ENCODE measurements around the gene SPTLC1.
"Not testable (repeated sequence)": the region's sequence is repeated elsewhere in the genome, so short reads cannot be mapped to it uniquely, and the experiment has no call there.

SPTLC1 gene

DNA sequence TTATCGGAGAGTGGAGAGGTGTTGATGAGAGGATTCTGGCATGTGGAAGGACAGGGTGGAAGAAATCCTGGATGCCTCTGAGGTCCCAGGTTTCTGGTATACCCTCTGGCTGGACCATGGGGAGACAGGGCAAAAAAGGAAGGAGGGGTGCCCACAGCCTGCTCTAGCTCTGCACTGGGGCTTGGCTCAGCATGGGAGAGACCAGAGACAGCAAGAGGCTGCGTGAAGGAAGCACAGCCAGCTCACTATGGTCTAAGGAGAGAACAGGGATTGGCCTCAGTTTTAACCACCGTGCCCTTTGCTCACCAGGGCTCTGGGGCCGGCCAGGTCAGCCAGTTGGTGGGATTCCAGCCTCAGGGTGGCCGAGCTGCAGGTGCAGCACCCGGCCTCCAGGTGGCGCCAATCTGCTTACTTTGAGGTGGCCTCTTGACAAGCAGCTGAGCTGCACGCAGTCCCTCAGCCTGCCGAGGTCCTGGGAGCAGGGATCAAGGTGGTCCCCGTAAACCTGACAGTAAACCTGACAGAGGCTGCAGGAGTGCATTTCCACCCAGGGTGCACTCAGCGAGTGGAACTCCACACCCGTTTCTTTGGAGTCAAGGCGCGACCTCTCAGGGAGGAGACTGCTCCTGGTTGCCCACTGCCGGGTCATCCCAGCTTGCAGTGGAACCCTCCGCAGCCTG lies 25.0 kb upstream of the SPTLC1 start:
- peak; percentile 67 for DNase-seq

DNA sequence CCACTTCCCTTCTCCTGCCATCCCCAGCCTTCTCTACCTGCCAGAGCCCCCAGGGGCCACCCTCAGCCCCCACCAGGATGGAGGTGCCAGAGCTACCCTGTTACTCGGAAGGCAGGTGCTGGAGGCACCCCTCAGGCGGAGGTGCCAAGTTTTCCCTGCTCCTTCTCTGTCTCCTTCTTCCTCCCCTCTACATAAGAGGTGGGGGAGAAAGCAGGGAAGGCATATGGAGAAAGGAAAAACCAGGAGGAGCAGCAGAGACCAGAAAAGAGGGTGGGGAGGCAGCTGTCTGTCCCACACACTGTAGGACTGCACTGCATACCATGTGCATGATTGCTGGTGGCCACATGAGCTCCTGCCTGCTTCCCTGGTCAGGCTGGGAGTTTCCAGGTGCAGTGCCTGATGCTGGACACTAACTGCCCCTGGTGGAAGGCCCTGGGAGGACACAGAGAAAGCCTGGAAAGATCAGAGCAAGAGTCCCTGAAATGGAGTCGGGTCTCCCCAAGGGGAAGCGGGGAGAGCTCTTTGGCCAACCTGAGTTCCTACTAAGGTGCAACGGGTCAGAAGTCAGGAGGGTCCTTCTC lies 23.8 kb upstream of the SPTLC1 start:
- DNase-seq = not testable (repeated sequence)

DNA sequence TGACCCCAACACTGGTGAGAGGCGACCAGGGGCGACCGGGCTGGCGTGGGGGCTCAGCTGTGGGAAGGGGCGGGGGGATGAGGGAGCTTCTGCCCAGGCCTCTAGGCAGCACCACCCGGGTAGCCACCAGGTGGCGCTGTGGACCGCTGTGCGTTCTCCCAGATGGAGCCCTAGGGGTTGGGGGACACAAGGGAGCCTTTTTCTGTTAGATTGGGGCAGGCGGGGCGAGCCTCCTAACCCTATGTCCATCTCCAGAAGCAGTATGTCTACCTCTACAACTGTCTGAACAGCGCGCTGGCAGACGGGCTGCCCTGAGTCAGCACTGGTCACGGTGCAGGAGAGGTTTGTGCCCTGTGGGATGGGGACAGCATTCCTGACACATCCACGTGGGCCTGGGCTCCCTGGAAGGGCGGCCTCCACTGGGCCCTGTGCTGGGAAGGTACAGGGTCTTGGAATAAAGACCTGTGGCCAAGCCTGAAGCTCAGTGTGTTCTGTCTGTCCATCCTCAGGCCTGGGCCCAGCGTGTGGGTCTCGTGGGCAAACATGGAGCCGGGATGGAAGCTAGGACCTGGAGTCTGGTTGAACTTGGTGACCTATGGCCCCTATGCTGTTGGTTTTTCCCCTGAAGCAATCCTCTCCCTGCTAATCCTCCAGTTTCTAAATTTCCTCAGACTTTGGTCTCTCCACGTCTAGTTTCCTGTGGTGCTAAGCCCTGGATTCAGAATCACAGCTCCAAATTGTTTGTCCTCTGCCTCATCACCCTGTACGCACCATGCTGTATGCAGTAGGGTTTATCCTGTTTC lies 23.1 kb upstream of the SPTLC1 start:
- peak; percentile 74 for DNase-seq

DNA sequence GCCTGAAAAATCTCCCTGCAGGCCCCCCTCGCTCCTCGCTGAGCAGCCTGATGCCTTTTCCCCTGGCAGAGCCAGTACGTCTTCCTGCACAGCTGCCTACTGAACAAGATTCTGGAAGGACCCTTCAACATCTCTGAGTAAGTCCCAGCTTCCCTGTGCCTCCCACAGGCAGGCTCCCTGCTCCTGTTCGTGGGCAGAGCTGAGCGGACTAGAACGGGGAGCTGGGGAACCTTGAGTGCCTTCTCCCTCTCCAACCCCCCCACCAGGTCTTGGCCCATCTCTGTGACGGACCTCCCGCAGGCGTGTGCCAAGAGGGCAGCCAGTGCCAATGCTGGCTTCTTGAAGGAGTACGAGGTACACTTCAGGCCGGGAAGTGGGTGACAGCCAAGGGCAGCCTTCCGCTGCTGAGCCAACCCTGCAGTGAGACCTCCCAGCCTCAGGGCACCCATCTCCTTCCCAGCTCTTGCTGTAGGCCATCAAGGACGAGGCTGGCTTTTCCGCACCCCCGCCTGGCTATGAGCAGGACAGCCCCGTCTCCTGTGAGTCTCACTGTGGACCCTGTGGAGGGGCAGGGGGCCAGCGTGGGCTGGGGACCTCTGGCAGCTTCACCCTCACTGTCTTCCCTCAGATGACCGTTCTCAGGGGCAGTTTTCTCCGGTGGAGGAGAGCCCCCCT lies 21.1 kb upstream of the SPTLC1 start:
- no peak for DNase-seq

DNA sequence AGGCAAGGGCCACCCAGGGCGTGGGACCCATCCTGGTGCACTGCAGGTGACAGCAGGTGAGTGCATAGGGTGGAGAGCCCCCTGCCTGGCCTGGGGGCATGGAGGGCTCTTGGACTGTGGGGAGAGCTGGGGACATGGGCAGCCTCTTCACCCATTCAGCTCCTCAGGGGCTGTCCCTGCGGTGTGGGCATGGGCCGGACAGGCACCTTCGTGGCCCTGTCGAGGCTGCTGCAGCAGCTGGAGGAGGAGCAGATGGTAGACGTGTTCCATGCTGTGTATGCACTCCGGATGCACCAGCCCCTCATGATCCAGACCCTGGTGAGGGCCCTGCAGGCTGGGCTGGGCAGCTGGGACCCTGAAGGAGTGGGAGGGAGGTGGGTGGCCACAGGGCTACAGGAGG lies 20.4 kb upstream of the SPTLC1 start:
- DNase-seq = no peak

DNA sequence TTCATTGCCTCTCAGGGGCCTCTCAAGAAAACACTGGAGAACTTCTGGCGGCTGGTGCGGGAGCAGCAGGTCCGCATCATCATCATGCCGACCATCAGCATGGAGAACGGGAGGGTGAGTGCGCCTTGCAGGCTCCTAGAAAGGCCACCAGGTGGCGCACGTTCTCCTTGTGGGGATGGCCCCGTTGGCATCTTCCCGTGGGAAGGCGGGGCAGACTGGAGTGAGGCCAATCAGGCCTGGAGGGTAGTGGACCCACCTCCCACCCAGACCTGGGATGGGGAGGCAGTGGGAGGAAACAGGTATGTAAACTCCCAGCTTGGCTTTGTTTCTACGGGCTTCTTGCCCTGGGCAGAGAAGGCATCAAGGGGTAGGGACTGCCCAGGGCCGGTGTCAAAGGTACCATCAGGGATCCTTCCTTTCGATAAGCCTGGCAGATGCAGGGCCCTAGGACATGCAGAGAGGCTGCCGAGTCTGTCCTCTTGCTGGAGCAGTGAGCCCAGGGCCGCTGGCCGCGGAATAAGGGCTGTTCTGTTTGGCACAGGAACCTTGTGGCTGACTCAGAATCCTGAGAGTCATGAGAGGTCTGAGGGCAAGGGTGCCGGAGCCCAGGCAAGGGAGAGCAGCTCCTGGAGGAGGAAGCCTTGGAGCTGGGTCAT lies 18.9 kb upstream of the SPTLC1 start:
- DNase-seq = peak; percentile 76

DNA sequence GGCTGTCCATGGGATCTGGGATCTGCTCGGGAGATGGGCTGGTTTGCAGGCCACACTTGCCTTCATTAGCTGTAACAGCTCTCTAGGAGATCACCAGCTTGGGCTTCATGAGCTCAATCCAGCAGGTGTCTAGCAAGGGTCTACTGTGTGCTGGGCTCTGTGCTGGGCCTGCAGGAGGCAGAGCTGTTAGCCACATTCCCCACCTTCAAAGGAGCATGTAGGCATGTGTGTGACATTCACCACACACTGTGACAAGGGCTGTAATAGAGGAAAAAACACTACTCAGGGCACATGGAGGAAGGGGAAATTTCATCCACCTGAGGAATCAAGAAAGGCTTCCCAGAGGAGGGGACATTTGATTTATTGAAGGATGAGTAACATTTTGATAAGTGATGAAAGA lies 17.7 kb upstream of the SPTLC1 start:
- DNase-seq = peak; percentile 13

DNA sequence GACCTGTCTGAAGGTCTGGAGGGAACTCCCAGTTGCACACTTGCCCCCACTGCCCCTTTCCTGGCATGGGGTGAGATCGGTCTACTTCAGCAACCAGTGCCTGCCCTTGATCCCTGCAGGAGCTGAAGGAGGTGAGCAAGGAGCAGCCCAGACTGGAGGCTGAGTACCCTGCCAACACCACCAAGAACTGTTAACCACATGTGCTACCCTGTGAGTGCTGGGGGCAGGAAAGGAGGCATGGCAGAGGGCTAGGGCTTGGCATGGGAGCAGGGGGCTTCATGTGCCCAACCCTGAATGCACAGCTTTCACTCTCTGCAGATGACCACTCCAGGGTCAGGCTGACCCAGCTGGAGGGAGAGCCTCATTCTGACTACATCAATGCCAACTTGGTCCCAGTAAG lies 17.3 kb upstream of the SPTLC1 start:
- no peak for DNase-seq

DNA sequence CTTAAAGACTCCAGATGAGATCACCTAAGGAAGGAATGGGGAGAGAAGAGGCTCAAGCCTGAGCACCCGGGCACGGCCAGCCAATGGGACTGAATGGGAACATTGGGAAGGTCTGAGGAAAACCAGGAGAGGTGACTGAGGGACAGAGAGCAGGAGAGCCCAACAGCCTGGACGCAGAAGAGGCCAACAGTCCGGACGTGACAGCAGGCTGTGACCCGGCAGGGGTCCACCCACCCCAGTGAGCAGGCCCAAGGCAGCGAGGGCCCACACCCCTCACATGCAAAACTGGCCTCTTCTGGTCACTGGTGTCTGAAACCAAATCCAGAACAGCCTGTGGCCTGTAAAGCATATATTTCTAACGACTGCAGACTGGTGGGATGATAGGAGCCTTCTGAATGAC lies 7.6 kb upstream of the SPTLC1 start:
- DNase-seq = no peak

DNA sequence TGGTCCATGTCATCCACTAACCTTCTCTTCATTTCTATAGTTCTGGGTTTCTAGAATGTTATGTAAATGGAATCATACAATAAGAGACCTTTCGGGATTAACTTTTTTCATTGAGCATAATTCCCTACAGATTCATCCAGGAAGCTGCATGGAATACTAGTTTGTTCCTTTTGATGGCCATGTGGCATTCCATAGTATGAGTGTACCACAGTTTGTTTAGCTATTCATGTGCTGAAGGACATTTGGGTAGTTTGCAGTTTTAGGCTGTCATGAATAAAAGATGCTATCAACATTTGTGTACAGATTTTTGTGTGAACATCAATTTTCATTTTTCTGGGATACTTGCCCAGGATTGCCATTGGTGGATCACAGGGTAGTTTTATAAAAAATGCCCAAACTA lies 6.8 kb upstream of the SPTLC1 start:
- DNase-seq = no peak

DNA sequence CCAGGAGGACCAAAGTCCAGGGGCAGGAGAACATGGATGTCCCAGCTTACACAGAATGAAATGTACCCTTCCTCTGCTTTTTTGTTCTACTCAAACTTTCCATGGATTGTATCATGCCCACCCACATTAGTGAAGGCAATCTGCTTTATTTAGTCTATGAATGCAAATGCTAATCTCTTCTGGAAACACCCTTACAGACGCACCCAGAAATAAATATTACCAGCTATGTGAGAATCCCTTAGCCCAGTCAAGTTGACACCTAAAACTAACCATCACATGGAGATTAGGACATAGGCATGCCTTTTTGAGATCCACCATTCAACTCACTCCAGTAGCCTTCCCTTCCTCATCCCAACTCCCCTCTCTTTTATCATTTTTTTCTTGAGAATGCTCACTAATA lies 6.1 kb upstream of the SPTLC1 start:
- no peak for DNase-seq

DNA sequence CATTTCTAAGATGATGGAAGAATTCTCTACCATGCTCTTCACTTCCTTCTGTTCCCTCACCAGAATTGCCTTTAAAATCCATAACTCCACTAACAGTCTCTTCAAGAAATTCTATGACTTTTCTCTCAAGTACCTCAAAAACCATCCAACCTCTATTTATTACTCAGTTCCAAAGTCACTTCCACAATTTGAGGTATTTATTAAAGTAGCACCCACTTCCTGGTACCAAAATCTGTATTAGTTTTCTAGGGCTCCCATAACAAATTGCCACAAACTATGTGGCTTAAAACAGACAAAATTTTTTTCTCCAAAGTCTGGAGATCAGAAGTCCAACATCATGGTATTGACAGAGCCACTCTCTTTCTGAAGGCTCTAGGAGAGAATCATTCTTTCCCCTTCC lies 4.9 kb upstream of the SPTLC1 start:
- no peak for DNase-seq

DNA sequence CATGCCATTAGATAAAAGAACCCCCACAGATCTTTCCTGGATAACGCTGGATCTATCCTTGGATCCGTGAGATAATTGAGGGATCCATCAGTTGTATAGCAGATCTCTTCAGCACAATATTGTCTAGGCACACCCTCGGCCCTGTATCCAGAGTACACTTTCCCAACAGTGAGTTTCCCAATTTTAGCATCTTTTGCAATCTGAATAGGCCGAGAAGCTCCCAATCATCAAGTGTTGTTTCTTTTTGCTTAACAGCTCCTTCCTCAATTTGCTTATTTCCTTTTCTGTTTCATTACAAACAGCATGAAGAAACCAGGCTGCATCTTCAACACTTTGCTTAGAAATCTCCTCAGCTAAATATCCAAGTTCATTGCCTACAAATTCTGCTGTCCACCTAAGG lies 4.4 kb upstream of the SPTLC1 start:
- no peak for DNase-seq

DNA sequence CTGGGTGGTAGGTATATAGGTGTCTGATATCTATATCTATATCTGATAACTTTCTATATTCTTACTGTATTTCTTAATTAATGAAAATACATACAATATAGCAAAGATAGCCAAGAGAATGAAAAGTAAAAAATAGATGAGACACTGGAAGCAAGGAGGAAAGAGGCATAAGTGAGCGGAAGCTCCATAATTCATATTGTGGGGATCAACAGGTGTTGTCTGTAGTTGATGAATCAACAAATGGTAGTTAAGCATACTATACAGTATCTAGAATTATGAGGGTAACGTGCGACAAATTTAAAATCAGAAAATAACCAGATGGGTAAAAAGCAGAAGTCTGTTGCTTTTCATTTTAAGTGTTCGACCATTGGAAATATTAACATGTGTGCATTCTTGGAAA lies 7.1 kb downstream of the SPTLC1 start:
- no peak for DNase-seq

DNA sequence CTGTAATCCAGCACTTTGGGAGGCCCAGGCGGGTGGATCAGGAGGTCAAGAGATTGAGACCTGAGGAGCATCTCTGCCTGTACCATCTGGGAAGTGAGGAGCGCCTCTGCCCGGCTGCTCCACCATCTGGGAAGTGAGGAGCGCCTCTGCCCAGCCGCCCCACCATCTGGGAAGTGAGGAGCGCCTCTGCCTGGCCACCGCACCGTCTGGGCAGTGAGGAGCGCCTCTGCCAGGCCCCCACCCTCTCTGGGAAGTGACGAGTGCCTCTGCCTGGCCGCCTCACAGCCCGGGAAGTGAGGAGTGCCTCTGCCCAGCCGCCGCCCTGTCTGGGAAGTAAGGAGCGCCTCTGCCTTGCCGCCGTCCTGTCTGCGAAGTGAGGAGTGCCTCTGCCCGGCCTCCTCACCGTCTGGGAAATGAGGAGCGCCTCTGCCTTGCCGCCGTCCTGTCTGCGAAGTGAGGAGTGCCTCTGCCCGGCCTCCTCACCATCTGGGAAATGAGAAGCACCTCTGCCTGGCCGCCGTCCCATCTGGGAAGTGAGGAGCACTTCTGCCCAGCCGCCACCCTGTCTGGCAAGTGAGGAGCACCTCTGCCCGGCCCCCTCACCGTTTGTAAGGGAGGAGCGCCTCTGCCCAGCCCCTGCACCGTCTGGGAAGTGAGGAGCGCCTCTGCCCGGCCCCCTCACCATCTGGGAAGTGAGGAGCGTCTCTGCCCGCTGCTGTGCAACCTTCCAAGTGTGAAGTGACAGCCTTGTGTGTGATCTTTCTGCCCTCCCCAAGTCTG lies 9.6 kb downstream of the SPTLC1 start:
- not testable (repeated sequence) for DNase-seq

DNA sequence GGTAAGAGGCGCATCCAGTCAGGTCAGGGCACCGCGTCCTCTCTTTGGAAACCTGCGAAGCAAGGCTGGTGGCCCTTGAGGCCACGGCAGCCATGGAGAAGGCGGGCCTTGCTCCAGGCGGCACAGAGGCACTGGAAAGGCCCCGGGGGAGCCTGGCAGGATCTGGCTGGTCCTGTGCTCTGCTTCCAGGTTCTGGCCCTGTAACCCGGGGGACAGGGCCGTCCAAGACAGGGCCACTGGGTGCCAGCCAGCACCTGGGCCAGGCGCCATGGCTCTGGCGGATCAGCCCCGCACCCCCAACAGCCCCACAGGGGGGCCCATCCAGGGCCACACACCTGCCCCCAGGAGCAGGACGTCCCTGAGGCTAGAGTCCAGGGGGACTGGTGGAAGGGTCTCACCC lies 11.6 kb downstream of the SPTLC1 start:
- DNase-seq = not testable (repeated sequence)

DNA sequence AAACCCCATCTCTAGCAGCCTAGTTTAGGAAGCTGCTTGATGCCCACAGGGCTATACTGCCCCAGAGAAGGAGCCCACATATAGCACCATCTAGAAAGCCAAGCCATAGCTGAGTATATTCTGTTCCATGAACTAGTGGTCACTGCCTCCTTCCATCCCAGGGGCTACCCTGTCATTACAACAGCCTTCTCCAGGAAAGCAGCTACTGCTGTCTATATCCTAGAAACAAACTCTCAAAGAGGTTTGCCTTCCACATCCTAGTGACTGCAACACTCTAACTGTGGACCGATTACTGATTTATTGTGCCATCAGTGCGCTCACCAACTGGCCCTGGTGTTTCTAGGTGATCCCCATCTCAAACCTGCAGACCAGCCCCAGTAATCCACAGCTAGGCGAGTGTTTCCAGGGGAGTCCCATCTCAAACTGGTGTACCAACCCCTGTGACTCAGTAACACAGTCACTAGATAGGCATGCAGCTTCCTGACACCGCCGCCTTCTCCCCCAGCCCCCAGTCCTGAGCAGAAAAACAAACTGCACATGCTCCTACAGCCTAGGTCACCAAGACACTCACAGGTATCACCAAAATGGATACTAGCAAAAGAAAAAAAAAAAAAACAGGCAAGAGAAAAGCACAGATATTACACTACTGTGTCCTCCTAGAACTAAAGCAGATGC lies 14.8 kb downstream of the SPTLC1 start:
- DNase-seq = no peak

DNA sequence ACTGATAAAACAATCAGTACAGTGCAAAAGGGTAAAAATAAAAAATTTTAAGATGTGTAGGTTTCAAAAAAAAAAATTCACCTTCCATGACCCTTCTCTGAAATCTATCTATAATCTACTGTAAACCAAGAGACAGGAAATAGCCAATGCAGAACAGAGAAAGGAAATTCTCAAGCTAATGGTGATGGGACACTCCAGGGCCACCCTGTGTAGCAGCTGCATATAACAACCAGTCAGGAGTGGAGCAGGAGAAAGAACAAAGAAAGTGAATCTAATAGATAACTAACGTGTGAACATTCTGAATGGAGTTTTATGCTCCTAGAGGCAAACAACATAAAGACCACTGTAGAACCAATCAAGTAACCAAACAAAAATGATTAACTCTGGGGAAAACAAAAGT lies 16.6 kb downstream of the SPTLC1 start:
- no peak for DNase-seq

DNA sequence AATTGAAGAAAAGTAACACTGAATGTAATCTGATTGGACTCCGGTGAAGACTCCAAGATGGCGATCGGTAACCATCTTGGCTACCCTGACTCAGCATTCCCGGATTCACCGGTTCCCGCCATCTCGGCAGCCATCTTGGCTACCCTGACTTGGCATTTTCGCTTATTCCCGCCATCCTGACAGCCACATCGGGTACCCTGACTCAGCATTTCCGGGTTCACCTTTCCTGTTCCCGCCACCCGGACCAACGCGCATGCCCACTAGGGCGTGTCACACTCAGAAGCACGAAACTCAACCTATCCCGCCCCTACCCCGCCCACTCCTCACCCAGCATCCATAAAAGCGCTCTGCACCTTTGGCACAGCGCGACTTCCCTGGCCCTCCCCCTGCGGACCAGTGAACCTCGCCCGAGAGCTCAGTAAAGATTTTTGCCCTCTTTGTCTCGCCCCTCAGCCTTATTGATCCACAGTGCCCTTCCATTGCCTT lies 17.2 kb downstream of the SPTLC1 start:
- DNase-seq = peak; percentile 78

DNA sequence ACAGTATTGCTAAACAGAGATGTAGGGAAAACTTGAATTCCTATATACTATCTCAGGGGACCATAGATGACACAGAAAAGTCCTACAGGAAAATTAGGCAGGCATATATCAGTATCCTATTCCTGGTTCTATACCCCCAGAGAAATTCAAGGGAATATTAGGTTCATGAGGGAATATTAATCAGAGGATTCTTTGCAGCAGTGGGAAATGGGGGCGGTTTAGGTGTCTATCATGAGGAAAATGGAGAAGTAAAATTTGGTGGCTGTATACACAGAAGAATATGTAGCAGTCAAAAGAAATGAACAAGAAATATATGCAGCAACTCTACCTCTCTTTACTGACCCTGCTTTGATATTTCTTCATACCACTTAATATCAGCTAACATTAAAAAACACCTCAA lies 20.0 kb downstream of the SPTLC1 start:
- DNase-seq = no peak

DNA sequence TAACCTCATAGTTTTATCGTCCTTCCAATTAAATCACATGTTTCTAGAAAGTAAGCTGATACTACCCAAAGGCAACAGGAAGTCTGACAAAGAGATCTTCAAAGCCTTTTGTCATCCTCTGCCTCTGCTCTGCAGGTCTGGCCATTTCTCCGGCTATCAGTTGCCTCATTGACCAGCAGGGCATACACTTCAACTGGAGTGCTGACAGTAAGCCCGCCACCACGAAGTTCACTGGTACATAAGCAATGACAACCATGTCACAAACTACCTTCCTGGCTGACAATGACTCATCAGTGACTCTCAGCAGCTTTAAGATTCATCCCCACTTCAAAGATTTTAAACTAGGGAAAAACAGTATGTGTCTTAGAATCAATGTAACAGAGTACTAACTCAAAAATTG lies 20.6 kb downstream of the SPTLC1 start:
- DNase-seq = no peak

DNA sequence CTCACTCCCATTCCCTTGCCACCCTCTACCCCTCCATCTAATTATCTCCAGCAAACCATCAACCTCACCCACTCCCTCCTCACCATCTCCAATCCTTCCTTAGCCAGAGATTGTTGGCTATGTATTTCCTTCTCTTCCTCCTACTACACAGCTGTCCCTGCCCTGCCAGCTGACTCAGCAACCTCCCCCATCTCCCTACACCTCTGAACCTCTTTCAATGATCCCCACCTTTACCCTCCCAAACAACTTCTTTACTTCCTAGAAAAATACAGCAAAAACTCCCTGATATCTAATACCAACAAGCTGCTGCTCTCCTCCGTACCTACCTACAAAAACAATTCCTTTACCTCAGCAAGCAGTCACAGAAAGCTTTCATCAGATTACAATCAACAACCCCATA lies 37.3 kb downstream of the SPTLC1 start:
- DNase-seq = no peak
